Renal cortex interstitium (tissue), 11 donors: Measurements from ENCODE around the gene TAF1B. TPM values are rescaled to one million over a fixed set of nuclear protein-coding genes. Genes with fewer than 3 reads are reported as not detected.
"Not testable (repeated sequence)": the region's sequence is repeated elsewhere in the genome, so short reads cannot be mapped to it uniquely, and the experiment has no call there.

ENCODE experiments used
- DNase-seq, 11 donors: peaks; one replicate each; pipeline ENCODE4 v3.0.0-alpha.2; 2013; ENCODE audit warnings: low read depth in 9 of 11, low spot score in 4 of 11; ENCODE audit errors: extremely low read depth in 1 of 11
- polyA plus RNA-seq, 3 donors: library from polyadenylated mRNA; unstranded; fragments of 120-200 nt; gene quantifications; one replicate each; pipeline ENCODE4 v1.2.1, GENCODE V29; 2013; ENCODE audit not compliant: insufficient read length in 3 of 3

TAF1B gene
- polyA plus RNA-seq, 3 donors, result 25.3 to 34.1 (median 28.5) TPM

- DNase-seq, result no peak
Observed at GRCh38 chr2:9908639-9909038, 65.4 kb downstream of the TAF1B start.

- DNase-seq, result no peak
Observed at GRCh38 chr2:9909106-9909505, 65.8 kb downstream of the TAF1B start.

- DNase-seq, result no peak
Observed at GRCh38 chr2:9910699-9911098, 67.4 kb downstream of the TAF1B start.

GRCh38 chr2:9912468-9912867 is 69.2 kb downstream of the TAF1B start:
- DNase-seq, result no peak

- no peak for DNase-seq
Observed at GRCh38 chr2:9914384-9915065, 71.3 kb downstream of the TAF1B start.

- DNase-seq, result no peak
Observed at GRCh38 chr2:9918275-9918674, 75.0 kb downstream of the TAF1B start.

- no peak for DNase-seq
Observed at GRCh38 chr2:9919512-9919911, 76.2 kb downstream of the TAF1B start.

GRCh38 chr2:9927020-9927419 is 83.7 kb downstream of the TAF1B start:
- DNase-seq, result not testable (repeated sequence)

GRCh38 chr2:9937258-9937657 is 94.0 kb downstream of the TAF1B start:
- DNase-seq, result no peak

GRCh38 chr2:9937968-9938367 is 94.7 kb downstream of the TAF1B start:
- no peak for DNase-seq

- no peak for DNase-seq
Observed at GRCh38 chr2:9939587-9940485, 96.6 kb downstream of the TAF1B start.

- no peak for DNase-seq
Observed at GRCh38 chr2:9941196-9941995, 98.1 kb downstream of the TAF1B start.

- no peak for DNase-seq
Observed at GRCh38 chr2:9941996-9942390, 98.7 kb downstream of the TAF1B start.

GRCh38 chr2:9944330-9944758 is 101.1 kb downstream of the TAF1B start:
- no peak for DNase-seq

GRCh38 chr2:9945596-9945995 is 102.3 kb downstream of the TAF1B start:
- DNase-seq, result no peak

GRCh38 chr2:9946076-9946475 is 102.8 kb downstream of the TAF1B start:
- DNase-seq, result no peak

GRCh38 chr2:9946818-9947217 is 103.5 kb downstream of the TAF1B start:
- DNase-seq, result no peak

- DNase-seq, result no peak
Observed at GRCh38 chr2:9948721-9949120, 105.4 kb downstream of the TAF1B start.

- no peak for DNase-seq
Observed at GRCh38 chr2:9949239-9949991, 106.1 kb downstream of the TAF1B start.
